SK-N-SH (cell line): ENCODE measurements around the gene ADCY10. TPM values are rescaled to one million over a fixed set of nuclear protein-coding genes. Genes with fewer than 3 reads are reported as not detected.

Source experiments
- CTCF ChIA-PET: fragments of 300-600, 350-600 bp; formaldehyde crosslinking; extraction: SDS; loops from one replicate; lab custom pipeline; 2021; lab: Yijun Ruan, JAX
- POLR2A ChIA-PET: fragments of 350-600 bp; sonication (Branson Sonifier 250); formaldehyde crosslinking; extraction: SDS; loops from one replicate; lab custom pipeline; 2020; ENCODE audit warnings: antibody characterized with exemption, inconsistent platforms; lab: Yijun Ruan, JAX
- DNase-seq: peaks from one replicate; pipeline ENCODE4 v3.0.0; 2012
- H2AFZ ChIP-seq: fragments of 200-600 bp; sonication (generic); 2 replicates; pipeline ENCODE4 v1.8.1; 2016; ENCODE audit warnings: antibody characterized with exemption, mild to moderate bottlenecking, low read depth
- H3F3A ChIP-seq: fragments of 200-600 bp; sonication (generic); replicated peaks from 2 replicates; pipeline ENCODE3; 2016; ENCODE audit warnings: antibody characterized with exemption, mild to moderate bottlenecking; ENCODE audit not compliant: insufficient read depth
- H3K27ac ChIP-seq, 2 experiments: fragments of 200-500 bp in 1 of 2; fragments of 200-600 bp in 1 of 2; sonication (Bioruptor generic) in 1 of 2; sonication (generic), shearing (Covaris generic) in 1 of 2; 2 replicates each; pipeline versions ENCODE4 v1.5.1 to v1.6.1; 2014 to 2016; ENCODE audit warnings: low read depth in 2 of 2, inconsistent platforms in 1 of 2, low read length in 1 of 2, mild to moderate bottlenecking in 1 of 2, mixed read lengths in 1 of 2
- H3K27me3 ChIP-seq: fragments of 200-600 bp; sonication (generic), shearing (Covaris generic); 2 replicates; pipeline ENCODE4 v1.6.1; 2016; ENCODE audit warnings: mixed run types; ENCODE audit not compliant: insufficient read depth
- H3K36me3 ChIP-seq, 2 experiments: fragments of 200-500 bp in 1 of 2; fragments of 200-600 bp in 1 of 2; sonication (Bioruptor generic) in 1 of 2; sonication (generic) in 1 of 2; replicated peaks in 1 of 2; 2 replicates each; pipeline versions ENCODE3 to v1.5.1; 2014 to 2016; ENCODE audit warnings: low read length in 1 of 2, mild to moderate bottlenecking in 1 of 2; ENCODE audit not compliant: insufficient read depth in 2 of 2, control insufficient read depth in 1 of 2
- H3K4me1 ChIP-seq, 2 experiments: fragments of 200-500 bp in 1 of 2; fragments of 200-600 bp in 1 of 2; sonication (Bioruptor generic) in 1 of 2; sonication (generic), shearing (Covaris generic) in 1 of 2; 2 replicates each; pipeline versions ENCODE4 v1.5.1 to v1.6.1; 2014 to 2016; ENCODE audit warnings: low read depth in 1 of 2, low read length in 1 of 2, mixed run types in 1 of 2; ENCODE audit not compliant: insufficient read depth in 2 of 2, control insufficient read depth in 1 of 2
- H3K4me2 ChIP-seq: fragments of 200-600 bp; sonication (generic), shearing (Covaris generic); 2 replicates; pipeline ENCODE4 v1.6.1; 2017; ENCODE audit warnings: mixed run types
- H3K4me3 ChIP-seq, 2 experiments: fragments of 200-500 bp in 1 of 2; fragments of 200-600 bp in 1 of 2; sonication (Bioruptor generic) in 1 of 2; sonication (generic), shearing (Covaris generic) in 1 of 2; 2 replicates each; pipeline versions ENCODE4 v1.5.1 to v1.8.1; 2014 to 2016; ENCODE audit warnings: low read depth in 2 of 2, inconsistent platforms in 1 of 2, low read length in 1 of 2, mild to moderate bottlenecking in 1 of 2, mixed read lengths in 1 of 2, moderate library complexity in 1 of 2
- H3K79me2 ChIP-seq: fragments of 200-600 bp; sonication (generic); 2 replicates; pipeline ENCODE4 v1.8.1; 2017; ENCODE audit warnings: mild to moderate bottlenecking; ENCODE audit not compliant: insufficient read depth
- H3K9ac ChIP-seq: fragments of 200-600 bp; sonication (generic); 2 replicates; pipeline ENCODE4 v1.6.1; 2017; ENCODE audit warnings: mixed run types
- H3K9me2 ChIP-seq: fragments of 200-600 bp; sonication (generic); 2 replicates; pipeline ENCODE4 v1.6.1; 2017; ENCODE audit warnings: mixed run types
- H3K9me3 ChIP-seq: fragments of 200-600 bp; sonication (generic); 2 replicates; pipeline ENCODE4 v1.6.1; 2017; ENCODE audit warnings: mixed run types, mild to moderate bottlenecking, moderate library complexity
- H4K20me1 ChIP-seq: fragments of 200-600 bp; sonication (generic); 2 replicates; pipeline ENCODE4 v1.6.1; 2017; ENCODE audit warnings: mild to moderate bottlenecking, mixed run types; ENCODE audit not compliant: insufficient read depth
- CTCF ChIP-seq: fragments of 200-600 bp; sonication (generic); IDR thresholded peaks from 2 replicates; pipeline ENCODE4 v1.6.1; 2017; ENCODE audit warnings: antibody characterized with exemption, mild to moderate bottlenecking, moderate library complexity
- EP300 ChIP-seq, 2 experiments: IDR thresholded peaks; 2 replicates each; pipeline versions ENCODE4 v1.4.0 to v1.6.1; 2012; ENCODE audit warnings: borderline replicate concordance in 1 of 2, low read depth in 1 of 2, low read length in 1 of 2
- FOXJ3 ChIP-seq: sonication (generic); formaldehyde crosslinking; IDR thresholded peaks from 2 replicates; pipeline ENCODE4 v1.5.1; 2020; ENCODE audit warnings: mild to moderate bottlenecking, missing genetic modification reagents
- FOXM1 ChIP-seq: IDR thresholded peaks from 2 replicates; pipeline ENCODE4 v1.4.0; 2012; ENCODE audit warnings: low read depth, mild to moderate bottlenecking
- GATA2 ChIP-seq: sonication (generic); formaldehyde crosslinking; IDR thresholded peaks from 2 replicates; pipeline ENCODE4 v1.5.0; 2020; ENCODE audit warnings: mild to moderate bottlenecking, missing genetic modification reagents
- JUND ChIP-seq: IDR thresholded peaks from 2 replicates; pipeline ENCODE4 v1.4.0; 2012
- MXI1 ChIP-seq: IDR thresholded peaks from 2 replicates; pipeline ENCODE4 v1.6.1; 2012; ENCODE audit warnings: mild to moderate bottlenecking, low read depth, low read length, improper control_type of control experiment
- PBX3 ChIP-seq: IDR thresholded peaks from 2 replicates; pipeline ENCODE4; 2012
- POLR2AphosphoS5 ChIP-seq: IDR thresholded peaks from 2 replicates; pipeline ENCODE4 v1.6.1; 2012; ENCODE audit warnings: low read depth, low read length
- RXRA ChIP-seq: IDR thresholded peaks from 2 replicates; pipeline ENCODE4 v1.4.0; 2012; ENCODE audit warnings: low read depth, mild to moderate bottlenecking, borderline replicate concordance
- SIN3A ChIP-seq: IDR thresholded peaks from 2 replicates; pipeline ENCODE4 v1.6.1; 2012; ENCODE audit warnings: low read depth, mild to moderate bottlenecking, low read length, moderate library complexity, borderline replicate concordance
- SMC3 ChIP-seq: IDR thresholded peaks from 2 replicates; pipeline ENCODE4 v1.6.1; 2012; ENCODE audit warnings: low read depth, low read length, improper control_type of control experiment
- TAF1 ChIP-seq: IDR thresholded peaks from 2 replicates; pipeline ENCODE4 v1.6.1; 2012; ENCODE audit warnings: low read depth, mild to moderate bottlenecking, low read length, moderate library complexity, borderline replicate concordance
- USF2 ChIP-seq: fragments of 150-350 bp; IDR thresholded peaks from 2 replicates; pipeline ENCODE4 v1.6.1; 2017; ENCODE audit warnings: antibody characterized with exemption, low read length, low read depth, borderline replicate concordance
- WGBS: methylation state at CpG from one replicate; pipeline ENCODE4 v1.1.6; 2017; ENCODE audit warnings: low lambda C conversion rate; 5-methylcytosine and 5-hydroxymethylcytosine counted together
- polyA plus RNA-seq, 3 experiments: library from polyadenylated mRNA; depleted of rRNA; stranded (reverse); fragments of >200 nt; gene quantifications; 2 replicates each; pipeline ENCODE4 v1.2.3, GENCODE V29; 2012

Gene ADCY10
- polyA plus RNA-seq, 1 of the 3 experiments (the other 2 are of a cell fraction): 0.10 TPM

- TF ChIP-seq USF2: no peak
- no peak for TF ChIP-seq SIN3A
- no peak for TF ChIP-seq SMC3
- no peak for TF ChIP-seq POLR2AphosphoS5
- TF ChIP-seq RXRA: no peak
- TF ChIP-seq TAF1: no peak
These were observed 123.8 kb downstream of the ADCY10 start (continued) for GRCh38 chr1:167790117-167790516.

GRCh38 chr1:167789501-167789900 is 124.4 kb downstream of the ADCY10 start:
- Histone ChIP-seq H3K9me2 (no peaks in the 10 kb centered on the region), H3K4me2 (no peak overlapping the region), H3K27ac (no peak overlapping the region), H3K36me3 (peaks cover 30 to 57% of the 10 kb centered on the region in 2 experiments), H3K27me3 (no peaks in the 10 kb centered on the region), H3K4me1 (peaks cover 0 to 7% of the 10 kb centered on the region in 2 experiments; a peak in 2 of 4 replicates), H4K20me1 (no peaks in the 10 kb centered on the region), H3K4me3 (no peak overlapping the region), H2AFZ (no peak overlapping the region), H3K9ac (no peak overlapping the region), H3F3A (no peaks in the 10 kb centered on the region), H3K79me2 (no peaks in the 10 kb centered on the region), H3K9me3 (no peaks in the 10 kb centered on the region)
- 93% methylated on average over 3 of the region's 3 CpGs for WGBS
- TF ChIP-seq FOXJ3 (CRISPR knock-in tag): no peak
- TF ChIP-seq GATA2 (CRISPR knock-in tag): no peak
- TF ChIP-seq EP300 (IDR thresholded peaks at IDR 0.05; ENCODE audit: borderline replicate concordance in 1 of 2, low read depth in 1 of 2, low read length in 1 of 2): no peak
- no peak for TF ChIP-seq JUND
- no peak for TF ChIP-seq CTCF
- no peak for TF ChIP-seq USF2
- no peak for TF ChIP-seq FOXM1
- TF ChIP-seq MXI1: no peak
- no peak for TF ChIP-seq PBX3
- ChIA-PET POLR2A (no interaction called here), CTCF (interaction anchor here (1.0 to 1.3 kb wide), 3 partner anchors 8 to 14 kb away, joined by 3 read pairs; no protein-coding TSS in a partner anchor)
- DNase-seq: no peak
